CD4-positive, alpha-beta T cell treated with Interleukin-21 for 1 hour (primary cell): ENCODE data around the gene TNIK.

Experiments used
- DNase-seq: peaks from one replicate; pipeline ENCODE4 v3.0.0-alpha.2; 2020

Gene TNIK

DNA sequence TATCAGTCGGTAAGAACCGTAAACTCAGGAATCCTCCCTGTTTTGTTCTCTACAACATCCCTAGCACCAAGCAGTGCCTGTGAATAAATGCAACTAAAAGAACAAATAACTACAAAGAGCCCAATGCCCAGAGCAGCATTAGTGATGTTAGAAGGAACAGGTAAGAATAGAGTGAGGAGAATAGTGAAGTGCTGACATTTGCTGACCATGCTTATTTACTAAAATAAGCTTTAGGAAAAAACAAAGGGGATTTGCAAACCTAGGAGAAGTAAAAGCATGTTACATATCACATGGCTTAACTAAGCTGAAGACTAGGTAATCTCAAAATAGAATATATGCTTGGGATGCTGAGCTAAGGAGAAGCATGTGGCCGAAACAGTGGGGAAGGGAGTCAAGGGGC is 247.6 kb downstream of the TNIK start:
- DNase-seq: no peak

DNA sequence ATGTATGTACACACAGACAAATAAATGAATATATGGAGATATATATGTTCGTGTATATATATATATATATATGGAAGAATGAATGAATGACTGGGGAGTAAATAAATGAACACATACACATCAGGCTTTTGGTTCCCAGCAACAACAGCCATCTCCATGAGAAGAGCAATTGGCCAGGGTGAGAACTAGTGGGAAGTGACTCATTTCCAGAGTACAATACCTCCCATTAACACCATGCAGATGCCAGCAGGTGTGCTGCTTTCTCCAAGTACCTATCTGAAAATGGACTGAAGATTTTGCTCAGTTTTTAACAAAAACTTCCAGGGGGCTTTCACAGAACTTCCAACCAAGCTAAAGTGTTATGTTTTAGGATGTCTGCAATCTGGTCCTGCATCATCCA is 253.9 kb downstream of the TNIK start:
- no peak for DNase-seq

DNA sequence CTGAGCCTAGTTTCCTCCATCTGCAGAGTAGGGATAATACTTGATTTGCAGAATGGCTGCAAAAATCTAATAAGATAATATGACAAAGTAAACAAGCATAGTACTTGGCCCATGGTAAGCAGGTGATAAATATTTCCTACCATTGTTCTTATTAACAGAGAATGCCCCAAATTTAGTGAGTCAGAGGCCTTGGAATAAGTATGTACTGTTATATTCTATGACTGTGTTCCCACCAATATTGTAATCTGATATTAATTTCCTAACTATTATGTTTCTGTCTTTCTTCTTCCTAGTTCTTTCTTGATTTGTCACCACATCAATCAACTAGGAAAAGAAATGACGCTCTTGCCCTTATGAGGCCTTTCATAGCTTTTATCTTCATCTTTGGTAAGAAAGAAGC is 255.3 kb downstream of the TNIK start:
- no peak for DNase-seq

DNA sequence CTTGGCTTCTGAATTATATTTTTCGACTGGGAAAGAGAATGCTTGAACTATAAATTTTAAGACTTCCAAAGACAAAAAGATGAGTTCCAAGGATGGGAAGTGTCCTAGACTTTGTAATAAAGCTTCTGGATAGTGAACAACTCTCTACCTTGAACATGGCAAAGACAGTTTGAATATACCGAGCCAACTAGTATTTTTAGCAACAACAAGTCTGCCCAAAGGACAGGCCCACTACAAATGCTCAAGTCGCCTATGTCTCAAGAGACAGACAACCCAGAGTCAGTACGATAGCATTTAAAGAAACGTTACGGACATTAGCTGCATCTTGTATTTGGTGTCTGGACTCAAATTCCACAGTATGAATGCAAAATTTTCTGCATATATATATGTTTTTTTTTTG is 258.4 kb downstream of the TNIK start:
- DNase-seq: no peak

DNA sequence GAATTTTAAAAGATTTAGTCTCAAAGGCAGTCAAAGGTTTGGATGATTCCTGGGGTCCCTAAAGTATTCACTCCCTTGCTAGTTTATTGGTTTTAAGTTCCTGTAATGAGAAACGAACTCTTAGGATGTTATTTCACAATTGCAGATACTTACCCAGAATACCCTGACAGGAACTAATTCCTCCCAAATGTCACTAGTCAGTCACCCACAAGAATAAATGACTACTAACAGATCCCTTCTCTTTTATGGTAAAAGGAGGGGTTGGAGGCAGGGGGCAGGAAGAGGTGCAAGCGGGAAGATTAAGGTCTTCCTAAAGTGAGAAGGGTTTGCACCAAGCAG is 259.5 kb downstream of the TNIK start:
- DNase-seq: no peak

DNA sequence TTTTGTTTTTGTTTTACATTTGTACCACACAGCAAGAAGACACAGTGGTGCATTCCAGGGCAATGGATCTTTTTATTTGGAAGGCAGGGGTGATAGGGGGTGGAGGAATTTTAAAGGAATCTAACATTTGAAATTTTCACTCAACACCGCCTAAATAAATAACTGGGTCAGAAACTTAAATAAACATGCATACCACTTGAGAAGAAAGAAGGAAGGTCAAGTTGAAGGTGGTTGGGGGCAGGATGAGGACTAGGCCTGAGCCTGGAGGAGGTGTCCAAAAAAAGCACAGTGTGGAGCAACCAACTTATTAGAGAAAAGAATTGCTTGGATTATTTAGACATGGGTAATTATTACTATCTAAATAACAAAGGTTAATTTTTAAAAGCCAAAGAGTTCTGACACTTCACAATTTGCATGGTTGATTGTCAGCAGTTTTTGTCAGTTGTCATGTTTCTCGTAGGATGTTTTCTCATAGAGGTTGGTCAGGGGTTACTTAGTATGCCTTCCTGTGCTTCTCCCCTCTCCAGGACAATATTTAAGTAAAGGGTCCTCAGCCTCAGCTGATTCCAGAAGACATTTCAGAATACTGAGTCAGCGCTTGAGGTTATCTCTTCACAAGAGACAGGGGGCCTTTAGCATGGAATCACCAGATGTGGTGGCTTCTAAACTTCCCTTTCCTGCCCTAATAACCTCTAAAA is 260.0 kb downstream of the TNIK start:
- no peak for DNase-seq

DNA sequence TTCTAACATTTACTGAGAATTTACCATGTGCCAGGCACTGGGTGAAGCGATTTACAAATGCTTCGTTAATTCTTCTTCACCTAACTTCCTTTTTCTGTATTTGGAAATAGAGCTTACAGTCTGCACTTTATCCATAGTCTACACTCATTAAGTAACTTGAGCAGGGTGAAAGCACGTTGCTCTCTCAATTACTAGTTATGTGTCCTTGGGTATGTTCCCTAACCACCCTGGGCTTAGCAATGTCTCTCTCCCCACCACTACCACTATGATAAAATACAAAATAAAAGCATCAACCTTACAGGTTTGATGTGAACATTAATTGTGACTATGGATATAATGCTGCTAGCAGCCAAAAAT is 260.8 kb downstream of the TNIK start:
- no peak for DNase-seq

DNA sequence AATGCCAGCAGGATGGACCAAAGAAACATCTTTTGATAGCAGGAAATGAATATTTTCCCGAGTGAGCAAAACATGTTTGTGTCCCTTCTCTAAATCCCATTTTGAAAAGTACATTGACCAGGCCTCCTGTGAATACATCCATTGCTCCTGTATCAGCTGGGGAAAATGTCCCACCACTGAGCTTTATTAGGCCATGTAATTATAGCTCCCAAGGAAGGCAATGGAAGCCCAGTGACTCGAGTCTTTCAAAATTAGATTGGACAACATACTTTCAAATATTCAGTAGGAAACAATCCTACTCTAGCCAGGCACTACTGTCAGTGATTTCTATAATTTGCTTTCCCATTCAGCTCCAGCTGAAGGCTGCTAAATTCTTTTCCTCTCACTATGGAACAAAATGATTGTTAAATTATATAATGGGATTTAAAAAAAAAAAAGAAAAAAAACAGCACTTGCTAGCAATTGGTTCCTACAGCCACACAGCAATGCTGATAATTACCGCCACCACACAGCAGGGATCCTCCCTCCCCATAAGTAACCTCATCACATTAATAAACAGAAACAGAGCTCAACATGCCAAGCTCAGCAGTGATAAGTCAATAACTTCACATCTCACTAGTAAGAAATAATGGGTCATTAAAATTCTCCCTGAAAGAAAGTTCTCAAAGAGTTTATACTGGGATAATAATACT is 261.3 kb downstream of the TNIK start:
- DNase-seq: no peak

DNA sequence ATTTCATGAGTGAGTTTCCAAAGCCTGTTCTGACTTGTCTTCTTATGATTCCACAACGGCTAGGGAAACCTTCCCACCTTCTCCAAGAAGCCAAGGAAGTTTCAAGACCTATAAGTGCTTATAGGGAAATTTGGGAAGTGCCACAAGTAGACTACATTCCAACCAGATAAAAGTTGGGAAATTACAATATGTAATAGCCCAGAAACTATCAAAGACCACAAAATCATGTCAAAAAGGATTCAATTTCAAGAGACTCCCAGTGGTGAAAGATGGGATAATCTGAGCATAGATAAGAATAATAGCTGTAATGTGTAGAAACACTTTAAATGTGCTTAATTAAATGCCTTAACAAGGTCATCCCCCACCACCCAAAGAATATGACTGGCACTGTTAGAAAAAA is 264.5 kb downstream of the TNIK start:
- no peak for DNase-seq

DNA sequence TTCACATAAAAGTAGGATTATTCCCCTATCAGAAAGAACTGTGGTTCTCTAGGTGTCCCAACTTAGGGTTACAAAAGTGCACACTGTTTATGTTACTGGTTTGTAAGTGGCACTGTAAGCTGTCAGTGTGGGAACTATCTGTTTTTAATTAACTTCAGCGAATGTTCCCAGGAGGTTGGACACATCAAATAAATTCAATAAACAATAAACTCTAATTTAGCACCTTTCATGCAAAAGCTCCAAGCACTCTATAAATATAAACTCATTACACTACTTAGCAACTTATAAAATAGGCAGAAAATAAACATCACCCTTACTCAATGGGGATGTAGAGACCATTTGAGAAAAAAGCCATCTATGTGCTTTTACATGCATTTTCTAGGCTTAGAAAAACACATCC is 265.2 kb downstream of the TNIK start:
- DNase-seq: no peak

DNA sequence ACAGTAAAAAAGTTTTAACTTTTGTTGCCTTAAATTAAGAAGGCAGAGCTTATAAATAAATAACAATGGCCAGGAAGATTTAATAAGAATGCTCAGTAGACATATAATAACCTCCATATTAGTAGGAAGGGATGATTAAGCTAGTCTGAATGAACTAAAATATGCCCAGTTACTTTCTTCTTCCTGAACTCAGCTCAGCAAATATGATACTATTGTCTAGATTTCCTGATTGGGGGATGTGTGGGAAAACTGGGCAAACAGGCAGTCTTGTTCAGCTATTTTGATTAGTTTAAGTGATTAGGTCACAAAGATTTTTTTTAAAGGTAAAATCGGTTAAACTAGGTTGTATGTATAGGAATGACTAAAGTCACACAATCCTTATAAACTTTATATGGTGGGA is 266.5 kb downstream of the TNIK start:
- no peak for DNase-seq

DNA sequence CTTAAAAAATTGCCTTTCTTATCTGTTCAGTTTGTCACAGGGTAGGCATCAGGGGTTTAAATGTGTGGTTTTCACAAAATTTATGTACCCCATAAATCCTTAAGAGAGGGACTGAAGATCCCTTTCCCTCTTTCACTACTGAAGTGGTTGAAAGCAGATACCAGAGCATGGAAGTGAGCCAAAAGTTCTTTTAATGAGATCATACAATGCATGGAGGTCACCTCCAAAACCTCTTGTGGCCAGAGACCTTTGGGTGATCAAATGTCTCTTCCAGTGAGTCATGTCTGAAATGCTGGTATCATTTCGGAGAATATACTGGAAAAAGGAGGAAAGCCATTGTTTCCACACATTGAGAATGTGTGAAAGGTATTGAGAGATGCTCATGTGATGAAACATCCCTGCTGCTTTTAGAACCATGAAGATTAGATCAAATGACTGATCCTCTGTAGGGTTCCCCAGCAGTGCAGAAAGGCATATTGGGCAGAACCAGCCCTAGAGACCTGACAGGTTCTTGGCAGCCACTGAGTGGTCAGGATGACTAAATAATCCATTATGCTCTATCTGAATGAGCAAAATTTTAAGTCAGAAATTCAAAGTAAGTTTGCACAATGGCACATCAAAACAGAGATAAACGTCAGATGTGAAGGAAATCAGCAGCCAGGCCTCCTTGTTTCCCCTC is 267.9 kb downstream of the TNIK start:
- no peak for DNase-seq

DNA sequence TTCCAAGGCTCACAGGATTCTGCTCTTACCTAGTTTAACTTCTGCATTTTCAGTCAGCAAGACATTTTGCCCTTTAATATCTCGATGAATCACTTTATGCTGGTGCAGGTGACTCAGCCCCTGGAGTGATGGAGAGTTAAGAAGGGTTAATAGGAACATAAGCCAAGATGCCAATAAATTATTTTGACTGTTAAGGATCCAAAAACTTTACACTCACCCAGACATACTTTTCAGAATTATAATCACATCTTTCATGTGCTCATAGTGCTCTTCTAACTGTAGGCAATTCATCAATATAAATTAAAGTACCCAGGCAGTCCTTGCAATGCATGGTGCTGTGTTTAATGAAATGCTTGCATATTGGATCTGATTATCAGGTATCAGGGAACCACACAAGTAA is 269.5 kb downstream of the TNIK start:
- DNase-seq: no peak

DNA sequence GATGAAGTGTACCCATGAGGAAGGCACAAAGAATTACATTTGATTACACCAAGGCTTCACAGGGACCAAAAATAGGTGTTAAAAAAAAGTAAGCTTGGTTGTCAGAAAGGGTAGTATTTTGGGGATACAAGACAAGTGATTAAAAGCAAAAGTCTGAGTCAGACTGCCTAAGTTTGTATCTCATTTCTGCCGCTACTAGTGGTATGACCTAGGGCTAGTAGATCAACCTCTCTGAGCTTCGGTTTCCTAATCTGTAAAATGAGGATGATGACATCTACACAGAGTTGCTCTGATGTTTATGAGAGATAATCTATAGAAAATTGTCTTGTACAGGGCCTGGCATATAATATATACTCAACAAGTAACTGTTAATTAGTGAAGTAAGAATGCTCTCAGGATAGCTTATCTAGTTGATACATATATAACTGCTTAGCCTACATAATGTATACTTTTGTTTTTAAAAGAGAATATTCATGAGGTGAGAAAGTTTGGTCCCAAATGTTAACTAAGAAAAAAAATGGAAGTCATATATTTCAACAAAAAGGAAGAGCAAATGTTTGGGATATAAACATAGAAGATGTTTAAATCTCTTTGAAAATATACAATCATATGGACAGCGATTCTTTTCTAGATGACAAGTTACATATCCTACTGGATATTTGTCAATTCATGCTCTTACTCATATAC is 270.7 kb downstream of the TNIK start:
- DNase-seq: no peak

DNA sequence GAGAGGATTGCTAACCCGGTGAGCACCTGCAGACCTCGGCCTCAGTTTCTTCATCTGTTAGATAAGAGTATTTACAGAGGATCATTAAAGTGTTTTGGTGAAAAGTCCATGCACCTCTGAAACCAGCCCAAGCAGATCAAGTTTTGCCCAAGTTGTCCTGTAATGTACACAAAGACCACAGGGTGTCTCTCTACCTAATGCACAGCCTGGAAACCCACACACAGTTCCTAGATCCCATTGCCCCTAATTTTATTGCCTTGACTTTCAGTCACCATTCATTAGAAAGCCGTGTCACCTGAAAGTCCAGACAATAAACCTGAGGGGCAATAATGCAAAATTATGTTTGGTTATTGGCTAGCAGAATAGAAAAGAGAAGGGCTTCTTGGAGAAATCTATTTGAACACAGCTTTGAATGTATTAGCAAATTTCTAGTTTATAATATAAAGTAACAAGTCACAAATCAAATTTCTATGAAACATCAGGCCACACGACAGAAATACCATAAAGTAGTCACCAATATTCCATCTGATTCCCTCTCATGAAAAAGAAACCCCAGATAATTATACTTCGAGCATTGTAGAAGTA is 272.4 kb downstream of the TNIK start:
- DNase-seq: peak; percentile 42

DNA sequence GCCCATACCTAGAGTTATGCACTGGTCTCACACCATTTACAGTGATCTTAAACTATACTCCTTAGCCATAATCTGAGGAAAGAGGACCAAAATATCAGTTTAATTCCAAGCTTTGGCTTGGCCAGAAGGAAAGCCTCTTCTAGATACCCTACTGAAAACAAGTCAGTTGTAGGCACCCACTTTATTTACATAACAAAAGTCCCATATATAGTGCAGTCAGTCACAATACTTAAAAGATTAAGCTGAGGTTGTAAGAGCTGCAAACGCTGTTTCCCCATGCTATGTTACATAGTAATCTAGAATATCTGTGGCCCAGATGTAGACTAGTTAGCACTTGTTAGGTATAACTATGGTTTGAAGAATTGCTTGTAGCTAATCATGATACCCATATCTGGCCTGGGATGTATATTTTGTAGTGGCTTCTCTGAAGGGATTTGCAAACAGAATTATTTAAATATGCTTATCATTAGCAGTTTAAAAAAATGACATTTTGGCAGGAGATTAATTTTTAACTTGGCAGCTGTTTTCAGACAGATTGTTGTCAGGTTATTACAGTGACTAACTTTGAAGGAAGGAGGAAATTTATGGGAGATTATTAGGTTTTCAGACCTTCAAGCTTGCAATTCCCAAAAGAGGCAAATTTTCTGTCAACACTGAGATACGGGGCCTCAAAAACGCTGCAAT is 273.2 kb downstream of the TNIK start:
- no peak for DNase-seq

DNA sequence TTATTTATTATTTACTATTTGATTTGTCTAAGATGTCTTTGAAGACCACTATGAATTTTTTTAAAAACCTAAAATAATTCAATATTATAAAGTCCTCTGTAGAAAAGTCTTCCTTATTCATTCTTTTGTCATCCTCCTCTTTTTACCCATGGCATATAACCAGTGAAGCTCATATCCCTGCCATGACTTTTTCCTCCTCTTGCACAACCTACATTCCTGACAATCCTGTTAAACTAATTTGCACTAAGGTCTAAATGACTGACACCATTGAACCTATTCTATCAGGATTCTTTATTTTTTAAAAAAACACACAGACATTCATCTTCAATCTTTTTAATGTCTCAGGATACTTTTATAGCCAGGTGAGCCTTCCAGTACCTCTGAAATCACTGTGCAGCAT is 273.8 kb downstream of the TNIK start:
- no peak for DNase-seq

DNA sequence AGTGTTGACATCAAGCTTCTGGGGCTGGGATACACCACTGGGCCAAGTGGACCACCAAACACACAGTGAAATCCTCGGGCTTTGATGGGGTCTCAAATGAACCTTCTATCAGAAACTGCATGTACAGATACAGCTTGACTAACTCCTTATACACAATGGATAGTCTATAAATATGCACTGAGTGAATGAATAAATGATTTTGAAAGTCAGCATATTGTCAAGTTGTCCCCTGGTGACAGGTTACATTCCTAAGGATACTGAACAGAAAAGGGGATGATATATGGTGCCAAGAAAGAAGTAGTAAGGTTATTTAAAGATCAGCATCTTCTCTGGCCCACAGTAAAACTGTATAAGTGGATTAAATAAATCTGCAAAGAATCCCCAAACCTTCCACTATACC is 274.2 kb downstream of the TNIK start:
- DNase-seq: no peak

DNA sequence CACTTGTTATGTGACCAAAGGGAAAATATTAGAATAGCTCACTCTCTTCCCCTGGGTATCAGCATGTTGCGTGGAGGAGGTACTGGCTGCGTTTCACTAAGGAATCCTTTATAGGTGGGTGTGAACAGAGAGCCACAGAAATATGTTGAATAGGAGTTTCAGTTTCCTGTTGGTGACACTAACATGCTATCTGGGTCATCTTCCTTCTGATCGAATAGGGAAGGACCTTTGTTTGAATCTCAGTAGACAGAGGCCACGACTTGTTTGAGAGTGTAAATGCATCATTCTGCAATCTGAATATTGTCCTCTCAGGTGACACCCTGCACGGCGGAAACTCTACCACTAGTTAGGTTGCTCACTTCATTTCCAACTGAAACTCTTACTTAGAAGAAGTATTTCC is 275.8 kb downstream of the TNIK start:
- peak; percentile 3 for DNase-seq

DNA sequence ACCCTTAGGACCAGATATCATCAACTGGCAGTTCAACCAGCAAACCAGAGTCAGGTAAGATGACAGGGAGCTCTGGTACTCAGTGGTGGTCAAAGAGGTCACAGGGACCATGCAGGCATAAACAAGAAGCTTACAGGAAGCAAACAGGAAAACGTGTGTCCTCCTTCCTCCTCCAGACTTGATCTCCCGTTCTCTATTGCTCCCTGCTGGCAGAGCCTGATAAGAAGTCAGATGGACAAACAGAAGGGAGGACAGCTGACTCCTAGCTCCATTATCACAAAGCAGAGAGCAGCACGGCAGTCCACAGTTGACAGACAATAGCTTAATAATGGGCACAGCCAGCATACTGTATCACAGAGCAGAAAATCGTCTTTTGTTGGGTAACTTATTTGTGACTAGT is 277.2 kb downstream of the TNIK start:
- DNase-seq: no peak

DNA sequence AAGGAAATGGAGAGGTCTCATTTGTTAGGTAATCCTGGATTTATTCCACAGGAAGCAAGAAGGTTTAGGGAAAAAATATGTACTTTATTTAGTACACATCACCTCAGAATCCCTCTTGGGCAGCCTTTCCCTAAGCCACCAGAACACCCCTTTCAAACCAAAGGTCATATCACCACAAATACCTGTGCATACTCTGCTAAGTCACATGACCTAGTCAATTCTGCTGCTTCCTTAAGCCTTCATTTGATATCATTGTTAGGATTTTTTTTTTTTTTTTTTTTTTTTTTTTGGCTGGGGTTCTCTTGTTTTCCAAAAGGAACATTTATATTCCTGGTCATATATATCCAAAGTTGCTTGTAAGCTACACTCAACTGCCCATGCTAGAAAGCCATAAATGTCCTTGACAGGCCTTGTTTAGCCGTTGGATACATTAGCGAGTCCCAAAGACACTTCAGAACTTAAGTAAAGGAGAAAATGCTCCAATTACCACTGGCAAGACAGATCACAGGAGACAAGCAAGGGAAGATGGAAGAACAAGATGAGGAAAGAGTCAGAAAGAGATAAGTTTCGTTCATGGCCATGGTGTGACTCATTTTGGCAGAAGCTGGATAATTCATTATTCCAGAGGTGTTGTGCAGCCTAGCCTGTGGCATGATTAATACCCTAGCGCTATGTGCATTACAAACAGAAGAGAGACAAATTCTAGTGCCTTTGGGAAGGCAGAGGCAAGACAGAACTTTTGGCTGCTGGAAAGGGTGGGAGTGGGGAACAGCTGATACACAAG is 278.1 kb downstream of the TNIK start:
- DNase-seq: no peak

DNA sequence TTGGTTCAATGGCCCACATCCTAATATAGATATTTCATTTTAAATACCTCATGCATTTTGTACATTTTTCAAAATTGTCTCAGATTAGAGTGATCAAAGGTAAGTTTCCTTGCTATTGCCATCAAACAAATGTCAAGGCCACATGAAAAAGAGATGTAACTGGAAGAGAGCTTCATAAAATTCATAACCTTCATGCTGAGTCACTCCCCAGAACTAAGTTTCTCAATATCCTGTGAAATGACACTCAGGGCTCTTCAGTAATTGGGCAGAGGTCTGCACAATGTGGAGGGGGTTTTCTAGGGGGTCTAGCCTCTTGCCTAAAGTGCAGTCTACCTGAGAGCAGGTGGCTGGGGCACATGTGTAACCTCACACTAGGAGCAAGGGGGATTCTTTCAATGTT is 281.5 kb downstream of the TNIK start:
- no peak for DNase-seq
